ENCODE measurements around the gene ETV4.

GRCh38 chr17:43547189-43547550 lies 1.0 kb upstream of the ETV4 start:
- TF ChIP-seq EZH2phosphoT487 (IDR thresholded peaks at IDR 0.05; ENCODE audit: borderline replicate concordance, low read depth, low read length): no peak
- no peak for TF ChIP-seq CTCF (conservative IDR thresholded peaks at IDR 0.05; ENCODE audit: low read length)
